Mononuclear cell (primary cell): ENCODE results near the gene GPX3. TPM values are rescaled to one million over a fixed set of nuclear protein-coding genes. Genes with fewer than 3 reads are reported as not detected.

Experiments
- H3K27me3 ChIP-seq: 2 replicates; pipeline ENCODE4 v1.6.0; 2011; ENCODE audit warnings: low read length, control low read depth; ENCODE audit not compliant: insufficient read depth
- H3K4me1 ChIP-seq: 2 replicates; pipeline ENCODE4 v1.5.1; 2011; ENCODE audit warnings: mild to moderate bottlenecking, low read length, control low read depth; ENCODE audit not compliant: insufficient read depth
- H3K4me3 ChIP-seq: 2 replicates; pipeline ENCODE4 v1.5.1; 2011; ENCODE audit warnings: mild to moderate bottlenecking, low read length, moderate library complexity
- H3K9me3 ChIP-seq: 2 replicates; pipeline ENCODE4 v1.5.1; 2011; ENCODE audit warnings: low read depth, mild to moderate bottlenecking, control low read depth, low read length
- total RNA-seq: library from RNA; depleted of rRNA; stranded (reverse); fragments of >200 nt; gene quantifications from one replicate; pipeline ENCODE4 v1.2.3, GENCODE V29; 2012

The GPX3 gene
- total RNA-seq, 1 donor, result 1.6 TPM

DNA sequence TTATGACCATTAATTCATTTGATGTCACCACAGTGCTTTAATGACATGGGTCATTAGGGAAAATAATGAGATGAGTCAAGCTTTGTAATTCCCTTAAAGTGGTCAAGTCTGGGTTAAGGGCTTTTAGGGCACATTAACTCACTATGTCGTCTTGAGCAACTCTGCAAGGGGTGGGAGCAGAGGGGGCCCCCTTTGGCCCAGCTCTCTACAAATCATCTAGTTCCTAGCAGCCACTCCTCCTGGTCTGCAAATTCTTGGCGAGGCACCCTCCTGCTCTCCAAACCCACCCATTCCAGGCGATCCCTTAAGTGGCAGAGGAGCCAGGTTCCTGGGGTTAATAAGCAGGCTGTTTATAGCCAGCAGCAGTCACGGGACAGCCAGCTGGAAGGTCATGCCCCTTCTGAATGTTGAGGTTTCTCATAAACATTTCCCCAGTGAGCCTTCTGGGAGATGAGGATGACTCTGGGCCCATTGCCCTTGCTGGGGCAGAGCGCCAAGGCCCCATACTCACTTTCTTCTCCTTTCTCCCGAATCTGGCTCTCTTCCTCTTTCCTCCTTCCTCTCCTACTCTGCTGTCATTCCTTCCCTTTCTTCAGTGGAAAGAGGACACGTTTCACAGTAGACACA, 14.3 kb upstream of the GPX3 start:
- no peaks in the 10 kb centered on the region for H3K27me3 ChIP-seq
- no peaks in the 10 kb centered on the region for H3K9me3 ChIP-seq
- no peaks in the 10 kb centered on the region for H3K4me1 ChIP-seq
- H3K4me3 ChIP-seq, result no peak overlapping the region

- Histone ChIP-seq H3K9me3 (no peaks in the 10 kb centered on the region), H3K4me3 (no peak overlapping the region), H3K27me3 (no peaks in the 10 kb centered on the region), H3K4me1 (no peaks in the 10 kb centered on the region)
Measured at GRCh38 chr5:151006704-151007334, 13.6 kb upstream of the GPX3 start.

DNA sequence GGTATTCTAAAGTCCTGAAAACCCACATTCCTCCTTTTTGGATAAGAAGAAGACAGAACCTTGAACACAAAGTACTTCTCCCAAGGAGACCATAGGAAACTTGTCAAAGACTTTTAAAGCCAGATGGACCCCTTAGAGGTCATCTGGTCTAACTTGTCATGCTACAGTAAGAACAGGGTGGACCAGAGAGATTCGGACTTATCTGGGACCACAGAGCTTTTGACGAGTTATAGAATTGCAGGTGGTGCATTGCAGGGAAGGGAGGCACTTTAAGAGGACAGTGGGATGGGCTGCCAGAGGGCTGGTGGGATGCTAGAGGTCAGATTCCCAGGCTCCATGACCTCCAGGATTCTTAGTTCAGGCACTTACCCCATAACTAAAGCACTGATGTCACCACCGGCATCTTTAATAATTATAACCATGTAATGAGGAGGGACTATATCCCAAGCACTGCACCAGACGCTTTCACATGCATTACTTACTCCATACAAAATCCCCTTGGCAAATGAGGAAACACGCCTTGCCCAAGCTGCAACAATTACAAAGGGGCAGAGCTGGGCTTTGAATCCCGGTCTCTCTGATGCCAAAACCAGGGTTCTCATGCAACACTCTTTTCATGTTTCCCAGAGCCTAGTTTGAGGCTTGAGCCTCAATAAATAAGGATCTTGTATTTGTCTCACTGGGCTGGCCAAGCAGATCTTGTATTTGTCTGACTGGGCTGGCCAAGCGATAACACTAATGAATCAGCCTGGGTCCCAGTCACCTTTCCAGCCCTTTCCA, 12.8 kb upstream of the GPX3 start:
- Histone ChIP-seq H3K4me1 (peaks cover 2% of the 10 kb centered on the region), H3K4me3 (no peak overlapping the region), H3K27me3 (no peaks in the 10 kb centered on the region), H3K9me3 (no peaks in the 10 kb centered on the region)

GRCh38 chr5:151008210-151008491, 12.2 kb upstream of the GPX3 start:
- no peak overlapping the region for H3K4me3 ChIP-seq
- peaks cover 5% of the 10 kb centered on the region for H3K4me1 ChIP-seq
- H3K27me3 ChIP-seq, result no peaks in the 10 kb centered on the region
- H3K9me3 ChIP-seq, result no peaks in the 10 kb centered on the region

GRCh38 chr5:151008906-151009305, 11.5 kb upstream of the GPX3 start:
- peaks cover 5% of the 10 kb centered on the region for H3K4me1 ChIP-seq
- H3K4me3 ChIP-seq, result no peak overlapping the region
- no peaks in the 10 kb centered on the region for H3K9me3 ChIP-seq
- no peaks in the 10 kb centered on the region for H3K27me3 ChIP-seq

DNA sequence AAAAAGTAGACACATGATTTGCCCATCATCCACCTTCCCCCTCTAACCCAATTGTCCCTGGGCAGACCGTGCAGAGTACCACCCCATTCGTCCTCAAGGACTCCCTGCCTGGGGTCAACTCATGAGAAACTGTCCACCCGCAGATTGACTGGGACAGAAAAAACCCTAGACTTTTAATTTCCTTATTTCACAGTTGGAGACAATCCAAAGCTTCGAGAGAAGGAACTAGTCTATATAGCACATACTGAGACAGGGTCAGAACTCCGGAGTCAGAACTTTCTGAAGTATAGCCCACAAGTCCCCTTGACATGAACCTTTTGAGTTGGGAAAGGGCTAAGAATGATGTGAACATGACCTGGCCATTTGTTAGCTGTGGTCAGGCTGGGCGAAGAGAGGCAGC, 7.5 kb upstream of the GPX3 start:
- Histone ChIP-seq H3K9me3 (no peaks in the 10 kb centered on the region), H3K4me1 (peaks cover 22% of the 10 kb centered on the region), H3K27me3 (no peaks in the 10 kb centered on the region), H3K4me3 (no peak overlapping the region)

DNA sequence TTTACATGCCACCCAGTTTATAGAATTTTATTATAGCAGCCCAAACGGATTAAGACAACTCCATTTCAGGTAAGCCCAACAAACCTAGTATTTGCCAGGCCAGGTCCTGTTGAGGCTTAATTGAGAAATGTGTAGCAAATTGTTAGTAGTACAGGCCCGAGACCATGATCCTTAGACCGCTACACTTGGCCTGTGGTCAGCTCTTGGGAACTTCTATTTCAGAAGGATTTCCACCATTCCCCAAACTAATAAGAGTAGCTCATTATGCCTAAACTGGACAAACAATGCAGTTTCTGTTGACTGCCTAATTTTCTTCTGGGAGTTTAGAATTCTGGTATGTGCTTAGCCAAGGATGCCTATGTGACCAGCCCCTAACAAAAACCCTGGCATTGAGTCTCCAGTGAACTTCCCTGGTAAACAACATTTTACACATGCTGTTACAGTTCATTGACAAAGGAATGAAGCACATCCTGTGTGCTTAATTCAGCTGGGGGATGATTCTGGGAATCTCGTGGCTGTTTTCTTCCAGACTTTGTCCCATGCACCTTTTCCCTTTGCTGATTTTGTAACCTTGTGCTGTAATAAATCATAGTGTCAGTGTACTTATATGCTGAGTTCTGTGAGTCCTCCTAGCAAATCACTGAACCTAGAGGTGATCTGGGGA, 5.6 kb upstream of the GPX3 start:
- H3K27me3 ChIP-seq, result no peaks in the 10 kb centered on the region
- H3K4me3 ChIP-seq, result no peak overlapping the region
- no peaks in the 10 kb centered on the region for H3K9me3 ChIP-seq
- H3K4me1 ChIP-seq, result peaks cover 24% of the 10 kb centered on the region

DNA sequence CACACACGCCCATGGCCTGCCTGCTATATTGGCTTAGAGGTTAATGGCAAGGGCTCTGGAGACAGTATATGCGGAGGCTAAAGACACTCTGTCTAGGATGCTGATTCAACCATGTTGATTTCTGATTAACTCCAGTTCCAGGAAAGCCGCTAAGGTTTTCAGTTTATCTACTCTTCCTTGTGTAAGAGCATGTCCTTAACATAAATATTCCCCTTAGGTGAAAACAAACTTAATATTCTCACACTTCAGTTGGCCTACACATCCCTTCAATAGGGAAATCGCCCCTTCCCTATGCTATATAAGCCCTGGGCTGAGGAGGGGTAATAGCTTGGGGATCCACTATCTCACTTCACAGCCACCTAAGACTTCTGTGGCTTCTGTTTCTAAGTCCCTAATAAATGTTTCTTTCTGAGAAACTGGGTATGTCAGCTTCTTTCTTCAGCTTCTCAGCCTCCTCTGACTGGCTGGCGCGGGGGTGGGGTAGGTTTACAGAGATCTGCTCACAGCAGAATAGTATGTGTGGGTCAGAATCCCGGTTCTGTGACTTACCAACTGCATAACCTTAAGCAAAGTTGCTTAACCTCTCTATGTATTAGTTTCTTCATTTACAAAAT, 4.3 kb upstream of the GPX3 start:
- H3K9me3 ChIP-seq, result no peaks in the 10 kb centered on the region
- H3K4me3 ChIP-seq, result no peak overlapping the region
- H3K4me1 ChIP-seq, result peaks cover 36% of the 10 kb centered on the region
- H3K27me3 ChIP-seq, result no peaks in the 10 kb centered on the region

GRCh38 chr5:151016700-151017099, 3.7 kb upstream of the GPX3 start:
- peaks cover 42% of the 10 kb centered on the region for H3K4me1 ChIP-seq

GRCh38 chr5:151017897-151018296, 2.5 kb upstream of the GPX3 start:
- Histone ChIP-seq H3K9me3 (no peaks in the 10 kb centered on the region), H3K27me3 (no peaks in the 10 kb centered on the region), H3K4me1 (peaks cover 37% of the 10 kb centered on the region), H3K4me3 (no peak overlapping the region)

More at GRCh38 chr5:151016700-151017099, 3.7 kb upstream of the GPX3 start:
- Histone ChIP-seq H3K27me3 (no peaks in the 10 kb centered on the region), H3K4me3 (no peak overlapping the region), H3K9me3 (no peaks in the 10 kb centered on the region)

DNA sequence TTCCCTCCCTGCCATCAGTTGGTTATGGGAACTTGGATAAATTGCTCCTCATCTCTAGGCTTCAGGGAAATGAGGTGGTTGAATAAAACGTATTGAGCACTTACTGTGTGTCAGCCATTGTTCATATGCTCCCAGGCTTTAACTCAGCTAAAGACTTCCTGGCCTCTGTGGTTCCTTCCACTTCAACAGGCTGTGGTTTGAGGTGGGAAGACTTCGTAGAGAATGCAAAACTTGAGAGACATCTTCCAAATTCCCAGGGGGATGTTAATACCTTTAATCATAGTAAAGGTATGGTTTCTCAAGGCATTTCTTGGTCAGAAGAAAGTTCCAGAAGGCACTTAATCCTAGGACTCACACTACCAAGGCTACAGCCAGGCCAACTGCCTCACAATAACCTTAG, 1.5 kb upstream of the GPX3 start:
- Histone ChIP-seq H3K4me1 (peaks cover 45% of the 10 kb centered on the region), H3K27me3 (no peaks in the 10 kb centered on the region), H3K9me3 (no peaks in the 10 kb centered on the region), H3K4me3 (no peak overlapping the region)

DNA sequence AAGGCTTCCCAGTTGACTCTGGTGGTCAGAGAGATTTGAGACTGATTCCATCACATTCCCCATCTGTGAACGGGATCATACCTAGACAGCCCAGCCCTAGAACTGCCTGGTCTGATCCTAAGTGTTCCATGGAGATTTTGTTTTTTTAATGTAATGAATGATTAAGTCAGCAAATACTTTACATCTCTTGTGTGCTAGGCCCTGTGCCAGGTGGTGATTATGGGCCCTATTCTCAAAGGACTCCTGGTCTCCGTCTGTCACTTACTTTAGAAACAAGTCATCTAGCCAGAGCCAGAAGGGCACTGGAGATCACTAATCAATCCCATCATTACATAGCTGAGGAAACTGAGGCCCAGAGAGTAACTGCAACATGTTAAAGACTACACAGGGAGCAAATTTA, 1.1 kb upstream of the GPX3 start:
- H3K4me3 ChIP-seq, result no peak overlapping the region
- H3K4me1 ChIP-seq, result peaks cover 50% of the 10 kb centered on the region
- H3K27me3 ChIP-seq, result no peaks in the 10 kb centered on the region
- no peaks in the 10 kb centered on the region for H3K9me3 ChIP-seq

DNA sequence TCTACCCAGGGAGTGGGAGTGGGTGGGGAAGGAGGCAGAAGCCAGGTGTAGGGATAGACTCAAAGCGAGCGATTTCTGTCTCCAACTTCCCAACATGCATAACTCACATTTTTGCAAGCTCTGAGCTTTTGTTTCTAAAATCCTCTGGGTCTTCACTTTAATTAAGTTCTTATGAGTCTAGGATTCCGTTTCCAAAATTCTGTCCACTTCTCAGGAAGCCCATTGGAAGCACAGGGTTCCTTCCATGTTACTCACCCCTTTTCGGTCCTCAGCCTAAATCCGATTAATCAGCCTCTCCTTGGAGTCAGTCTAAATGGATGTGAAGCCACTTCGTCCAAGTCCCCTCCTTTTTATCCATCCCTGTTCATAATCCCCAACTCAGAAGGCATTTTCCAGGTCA, 1.4 kb downstream of the GPX3 start:
- no peaks in the 10 kb centered on the region for H3K27me3 ChIP-seq
- H3K4me3 ChIP-seq, result no peak overlapping the region
- H3K4me1 ChIP-seq, result peaks cover 50% of the 10 kb centered on the region
- H3K9me3 ChIP-seq, result no peaks in the 10 kb centered on the region

- H3K9me3 ChIP-seq, result no peaks in the 10 kb centered on the region
- no peaks in the 10 kb centered on the region for H3K27me3 ChIP-seq
- no peak overlapping the region for H3K4me3 ChIP-seq
- H3K4me1 ChIP-seq, result peaks cover 44% of the 10 kb centered on the region
Measured at GRCh38 chr5:151022511-151023018, 2.2 kb downstream of the GPX3 start.
